PFSK-1 (cell line): Measurements from ENCODE around the gene BRCA2.

Experiments
- POLR2AphosphoS5 ChIP-seq: IDR thresholded peaks from 2 replicates; pipeline ENCODE4 v1.6.1; 2012; ENCODE audit warnings: low read depth, mild to moderate bottlenecking, control low read depth, low read length, moderate library complexity
- REST ChIP-seq, 2 experiments: IDR thresholded peaks; 2 replicates each; pipeline versions ENCODE4 v1.6.1 to v1.8.0; 2011 to 2012; ENCODE audit warnings: low read depth in 2 of 2, low read length in 2 of 2, control low read depth in 1 of 2, inconsistent platforms in 1 of 2, mild to moderate bottlenecking in 1 of 2, moderate library complexity in 1 of 2; ENCODE audit not compliant: insufficient read depth in 1 of 2
- SIN3A ChIP-seq: IDR thresholded peaks from 2 replicates; pipeline ENCODE4 v1.6.1; 2012; ENCODE audit warnings: mild to moderate bottlenecking, low read length, moderate library complexity, borderline replicate concordance; ENCODE audit not compliant: insufficient read depth
- TAF1 ChIP-seq: IDR thresholded peaks from 2 replicates; pipeline ENCODE4 v1.6.1; 2012; ENCODE audit warnings: low read length, control low read depth, borderline replicate concordance; ENCODE audit not compliant: insufficient read depth

- TF ChIP-seq REST (IDR thresholded peaks at IDR 0.05; ENCODE audit: insufficient read depth in 1 of 2, low read depth in 2 of 2, low read length in 2 of 2) (no peak), POLR2AphosphoS5 (no peak), TAF1 (no peak), SIN3A (no peak)
Measured at GRCh38 chr13:32314271-32315237, 754 bp upstream of the BRCA2 start.
